ENCODE data around the gene STUM. TPM values are rescaled to one million over a fixed set of nuclear protein-coding genes. Genes with fewer than 3 reads are reported as not detected.
A peak's percentile ranks its signal among the peaks of the same experiment; 100 is the strongest.

The STUM gene
- total RNA-seq, 1 donor from 2014 or later: 6.4 TPM

- no peaks in the 10 kb centered on the region for H3K9me3 ChIP-seq
- H3K36me3 ChIP-seq: no peaks in the 10 kb centered on the region
- intact Hi-C loops (cut with DNase I): no loop called here
- H3K27ac ChIP-seq: no peak overlapping the region
- H3K4me1 ChIP-seq: no peaks in the 10 kb centered on the region
- H3K4me3 ChIP-seq: no peak overlapping the region
- H3K27me3 ChIP-seq: no peaks in the 10 kb centered on the region
- TF ChIP-seq, protein P1, sequence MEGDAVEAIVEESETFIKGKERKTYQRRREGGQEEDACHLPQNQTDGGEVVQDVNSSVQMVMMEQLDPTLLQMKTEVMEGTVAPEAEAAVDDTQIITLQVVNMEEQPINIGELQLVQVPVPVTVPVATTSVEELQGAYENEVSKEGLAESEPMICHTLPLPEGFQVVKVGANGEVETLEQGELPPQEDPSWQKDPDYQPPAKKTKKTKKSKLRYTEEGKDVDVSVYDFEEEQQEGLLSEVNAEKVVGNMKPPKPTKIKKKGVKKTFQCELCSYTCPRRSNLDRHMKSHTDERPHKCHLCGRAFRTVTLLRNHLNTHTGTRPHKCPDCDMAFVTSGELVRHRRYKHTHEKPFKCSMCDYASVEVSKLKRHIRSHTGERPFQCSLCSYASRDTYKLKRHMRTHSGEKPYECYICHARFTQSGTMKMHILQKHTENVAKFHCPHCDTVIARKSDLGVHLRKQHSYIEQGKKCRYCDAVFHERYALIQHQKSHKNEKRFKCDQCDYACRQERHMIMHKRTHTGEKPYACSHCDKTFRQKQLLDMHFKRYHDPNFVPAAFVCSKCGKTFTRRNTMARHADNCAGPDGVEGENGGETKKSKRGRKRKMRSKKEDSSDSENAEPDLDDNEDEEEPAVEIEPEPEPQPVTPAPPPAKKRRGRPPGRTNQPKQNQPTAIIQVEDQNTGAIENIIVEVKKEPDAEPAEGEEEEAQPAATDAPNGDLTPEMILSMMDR (IDR thresholded peaks at IDR 0.05): no peak
- TF ChIP-seq POLR2AphosphoS5 (IDR thresholded peaks at IDR 0.05; ENCODE audit: insufficient read depth in 1 of 2, low read depth in 1 of 2): no peak
- no peak for TF ChIP-seq POLR2A (IDR thresholded peaks at IDR 0.05)
- no peak for DNase-seq (ENCODE audit: extremely low spot score in 2 of 2)
Observed at GRCh38 chr1:226586116-226586515, 37.6 kb downstream of the STUM start.

- H3K27ac ChIP-seq: no peak overlapping the region
- intact Hi-C loops (cut with DNase I): no loop called here
- no peaks in the 10 kb centered on the region for H3K4me1 ChIP-seq
- no peaks in the 10 kb centered on the region for H3K27me3 ChIP-seq
- DNase-seq (ENCODE audit: extremely low spot score in 2 of 2): no peak
- no peak overlapping the region for H3K4me3 ChIP-seq
- H3K9me3 ChIP-seq: no peaks in the 10 kb centered on the region
- TF ChIP-seq POLR2A (IDR thresholded peaks at IDR 0.05): no peak
- no peak for TF ChIP-seq POLR2AphosphoS5 (IDR thresholded peaks at IDR 0.05; ENCODE audit: insufficient read depth in 1 of 2, low read depth in 1 of 2)
- TF ChIP-seq, protein P1 (IDR thresholded peaks at IDR 0.05): no peak
- no peaks in the 10 kb centered on the region for H3K36me3 ChIP-seq
Observed at GRCh38 chr1:226586650-226587422, 38.3 kb downstream of the STUM start.

- H3K27me3 ChIP-seq: no peaks in the 10 kb centered on the region
Observed at GRCh38 chr1:226588484-226588883, 39.9 kb downstream of the STUM start.

DNA sequence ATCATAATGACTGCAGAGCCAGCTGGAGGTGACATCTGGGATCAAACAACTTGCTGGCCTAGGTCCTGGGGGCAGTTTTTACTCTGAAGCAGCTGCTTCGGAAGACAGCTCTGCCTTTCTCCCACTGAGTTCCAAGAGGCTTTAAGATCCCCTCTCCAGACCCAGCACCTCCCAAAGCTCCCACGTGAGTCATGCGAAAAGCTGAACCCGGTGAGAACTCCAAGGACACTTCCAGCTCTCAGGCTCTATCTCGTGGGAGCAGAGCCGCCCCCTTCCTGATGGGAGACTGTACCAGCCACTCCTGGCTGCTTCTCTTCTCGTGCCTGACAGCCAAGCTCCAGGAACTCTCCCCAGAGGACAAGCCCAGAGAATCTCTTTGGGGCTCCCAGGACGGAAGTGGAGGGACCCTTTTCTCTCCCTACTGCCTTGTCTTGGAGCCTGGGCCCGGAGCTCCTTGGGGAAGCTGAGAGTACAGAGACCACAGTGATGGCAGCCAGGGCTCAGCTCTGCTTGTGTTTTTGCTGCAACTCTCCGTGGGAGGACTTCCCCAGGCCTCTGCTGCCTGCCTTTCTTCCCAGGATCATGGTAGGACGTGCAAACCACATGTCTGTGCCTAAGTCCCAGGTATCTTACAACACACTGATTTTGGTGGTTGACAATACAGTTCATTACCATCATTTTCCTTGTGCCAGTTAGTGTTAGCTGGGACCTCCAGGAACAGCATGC lies 40.6 kb downstream of the STUM start:
- Histone ChIP-seq H3K27ac (peak overlapping the region; percentile 36), H3K9me3 (no peaks in the 10 kb centered on the region), H3K36me3 (no peaks in the 10 kb centered on the region), H3K4me3 (no peak overlapping the region), H3K27me3 (no peaks in the 10 kb centered on the region), H3K4me1 (no peaks in the 10 kb centered on the region)
- no peak for TF ChIP-seq POLR2AphosphoS5 (IDR thresholded peaks at IDR 0.05; ENCODE audit: insufficient read depth in 1 of 2, low read depth in 1 of 2)
- TF ChIP-seq POLR2A (IDR thresholded peaks at IDR 0.05): no peak
- TF ChIP-seq, protein P1 (IDR thresholded peaks at IDR 0.05): no peak
- DNase-seq (ENCODE audit: extremely low spot score in 2 of 2): no peak
- intact Hi-C loops (cut with DNase I): no loop called here

More at GRCh38 chr1:226588484-226588883, 39.9 kb downstream of the STUM start:
- TF ChIP-seq, protein P1 (IDR thresholded peaks at IDR 0.05): no peak
- TF ChIP-seq POLR2A (IDR thresholded peaks at IDR 0.05) (no peak), POLR2AphosphoS5 (IDR thresholded peaks at IDR 0.05; ENCODE audit: insufficient read depth in 1 of 2, low read depth in 1 of 2) (no peak)
- H3K4me1 ChIP-seq: no peaks in the 10 kb centered on the region
- no peak overlapping the region for H3K4me3 ChIP-seq
- no peaks in the 10 kb centered on the region for H3K36me3 ChIP-seq
- intact Hi-C loops (cut with DNase I): no loop called here
- no peak for DNase-seq (ENCODE audit: extremely low spot score in 2 of 2)
- H3K9me3 ChIP-seq: no peaks in the 10 kb centered on the region
- no peak overlapping the region for H3K27ac ChIP-seq

DNA sequence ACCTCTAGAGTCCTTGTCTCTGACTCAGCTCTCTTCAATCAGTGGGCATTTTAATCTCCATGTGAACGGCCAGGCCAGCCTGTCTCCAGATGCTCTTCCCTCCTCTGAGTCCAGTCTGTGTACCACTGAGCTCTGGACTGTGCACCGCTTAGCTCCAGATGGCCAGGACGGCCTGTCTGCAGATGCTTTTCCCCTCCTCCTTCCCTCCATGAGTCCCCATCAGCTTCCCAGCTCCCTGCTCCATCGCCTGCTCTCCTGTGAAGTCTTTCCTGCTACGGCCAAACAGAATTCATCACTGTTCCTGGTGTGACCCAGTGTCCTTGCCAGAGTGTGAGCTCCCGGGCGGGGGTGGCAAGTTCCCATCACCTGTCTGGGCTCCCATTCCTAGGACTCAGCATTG lies 42.0 kb downstream of the STUM start:
- H3K4me1 ChIP-seq: no peaks in the 10 kb centered on the region
- no peaks in the 10 kb centered on the region for H3K27me3 ChIP-seq
- H3K9me3 ChIP-seq: no peaks in the 10 kb centered on the region
- no peak overlapping the region for H3K4me3 ChIP-seq
- TF ChIP-seq, protein P1 (IDR thresholded peaks at IDR 0.05): no peak
- TF ChIP-seq POLR2A (IDR thresholded peaks at IDR 0.05) (no peak), POLR2AphosphoS5 (IDR thresholded peaks at IDR 0.05; ENCODE audit: insufficient read depth in 1 of 2, low read depth in 1 of 2) (no peak)
- no peak for DNase-seq (ENCODE audit: extremely low spot score in 2 of 2)
- H3K27ac ChIP-seq: no peak overlapping the region
- no peaks in the 10 kb centered on the region for H3K36me3 ChIP-seq
- intact Hi-C loops (cut with DNase I): no loop called here
